Retinal pigment epithelial cell (primary cell): Measurements from ENCODE around the gene PPHLN1.
A peak's percentile ranks its signal among the peaks of the same experiment; 100 is the strongest.

Source experiments
- DNase-seq: peaks from one replicate; pipeline ENCODE4 v3.0.0-alpha.2; 2010; ENCODE audit warnings: low read depth
- H3K4me3 ChIP-seq: 2 replicates; pipeline ENCODE4 v1.5.1; 2011; ENCODE audit warnings: mild to moderate bottlenecking, low read length, control low read depth, moderate library complexity
- CTCF ChIP-seq: conservative IDR thresholded peaks from 2 replicates; pipeline ENCODE4 v1.5.1; 2011; ENCODE audit warnings: low read depth, low read length, control low read depth, inconsistent platforms

PPHLN1 gene

DNA sequence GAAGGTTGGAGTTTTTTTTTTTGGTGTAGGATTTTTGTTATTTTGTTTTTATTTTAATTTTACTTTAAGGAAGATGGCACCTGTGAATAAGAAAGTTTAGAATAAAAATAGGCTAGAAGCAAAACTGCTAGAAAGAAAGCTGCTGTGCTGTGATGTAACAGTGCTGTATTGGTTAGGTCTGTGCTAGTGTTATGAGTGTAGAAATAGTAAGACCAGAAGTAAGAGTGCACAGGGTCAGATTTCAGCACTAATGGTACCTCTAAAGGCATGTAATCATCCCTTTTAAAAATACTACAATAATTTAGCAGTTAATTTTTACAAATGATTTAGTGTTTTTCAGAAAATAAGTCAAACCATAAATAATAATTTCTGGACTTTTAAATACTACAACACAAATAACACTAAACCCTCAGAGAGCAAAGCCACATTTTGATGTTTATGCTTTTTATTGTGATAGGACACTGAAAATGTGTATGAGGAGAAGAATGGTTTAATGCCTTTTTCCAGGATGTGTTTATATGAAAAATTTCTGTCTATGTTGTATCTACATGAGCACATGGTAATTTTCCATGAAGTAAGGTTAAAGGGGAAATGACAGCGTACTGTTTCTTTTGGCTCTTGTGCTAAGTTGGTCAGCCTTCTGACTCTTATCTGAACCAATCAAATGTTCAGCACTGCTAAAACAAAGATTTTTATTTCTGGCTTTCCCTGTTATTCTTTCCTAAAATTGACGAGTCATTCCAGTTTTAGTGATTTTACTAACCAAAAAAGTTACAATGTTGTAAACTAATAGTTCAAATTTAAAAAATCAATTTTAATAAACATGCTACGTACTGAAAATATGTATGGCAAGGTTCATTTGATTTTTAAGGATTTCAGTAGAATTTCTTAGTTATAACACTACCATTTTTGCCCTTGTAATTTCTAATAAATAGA is 96.1 kb downstream of the PPHLN1 start:
- no peak overlapping the region for H3K4me3 ChIP-seq
- TF ChIP-seq CTCF: no peak
- DNase-seq: no peak

- no peak overlapping the region for H3K4me3 ChIP-seq
- no peak for TF ChIP-seq CTCF
- DNase-seq: no peak
Observed at GRCh38 chr12:42422785-42423184, 96.8 kb downstream of the PPHLN1 start.

GRCh38 chr12:42426746-42427145 is 100.8 kb downstream of the PPHLN1 start:
- peak; percentile 37 for DNase-seq
- TF ChIP-seq CTCF: no peak
- no peak overlapping the region for H3K4me3 ChIP-seq

- H3K4me3 ChIP-seq: no peak overlapping the region
- TF ChIP-seq CTCF: no peak
- no peak for DNase-seq
Observed at GRCh38 chr12:42428850-42429249, 102.9 kb downstream of the PPHLN1 start.

- no peak overlapping the region for H3K4me3 ChIP-seq
- TF ChIP-seq CTCF: no peak
- no peak for DNase-seq
Observed at GRCh38 chr12:42432517-42433140, 106.7 kb downstream of the PPHLN1 start.

DNA sequence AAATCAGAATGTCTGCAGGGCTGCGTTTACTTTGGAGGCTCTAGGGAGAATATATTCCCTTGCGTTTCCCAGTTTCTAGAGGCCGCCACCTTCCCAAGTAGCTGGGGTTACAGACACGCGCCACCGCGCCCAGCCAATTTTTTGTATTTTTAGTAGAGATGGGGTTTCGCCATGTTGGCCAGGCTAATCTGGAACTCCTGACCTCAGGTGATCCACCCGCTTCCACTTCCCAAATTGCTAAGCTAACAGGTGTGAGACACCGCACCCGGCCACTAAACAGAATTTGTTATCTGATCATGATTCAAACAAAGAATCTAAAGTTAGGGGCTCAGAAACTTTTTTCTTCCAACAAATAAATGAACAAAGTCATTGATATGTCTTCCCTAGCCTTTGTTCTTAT is 114.6 kb downstream of the PPHLN1 start:
- DNase-seq: no peak
- H3K4me3 ChIP-seq: no peak overlapping the region
- no peak for TF ChIP-seq CTCF

DNA sequence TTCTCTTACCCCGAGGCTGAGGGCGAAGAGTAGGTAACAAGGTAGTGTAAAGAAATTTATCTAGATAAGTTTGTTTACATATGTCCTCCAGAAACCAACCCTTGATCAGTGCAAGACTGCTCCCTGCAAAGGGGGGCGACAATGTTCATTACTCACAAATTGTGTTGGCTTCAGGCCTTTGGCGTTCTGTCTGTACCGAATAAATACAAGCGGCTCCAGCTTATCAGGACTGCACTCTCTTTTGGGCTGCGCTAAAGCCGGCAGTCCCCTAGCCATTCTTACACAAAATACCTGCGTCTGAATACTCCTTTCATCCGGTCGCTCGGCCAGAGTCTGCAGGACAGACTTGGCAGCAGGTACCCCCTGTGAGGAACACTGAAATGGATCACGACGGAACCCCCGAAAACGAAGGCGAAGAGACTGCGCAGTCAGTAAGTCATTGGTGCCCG is 116.4 kb downstream of the PPHLN1 start:
- TF ChIP-seq CTCF: no peak
- DNase-seq: no peak

More for the DNA sequence above, 116.4 kb downstream of the PPHLN1 start:
- no peak overlapping the region for H3K4me3 ChIP-seq
